Cardiac fibroblast (primary cell): ENCODE data around the gene CCDC33.

Experiments used
- DNase-seq, 2 donors: peaks; one replicate each; pipeline versions ENCODE4 v3.0.0 to v3.0.0-alpha.2; 2010; ENCODE audit warnings: low read depth in 2 of 2
- H3K4me3 ChIP-seq, 2 donors: replicated peaks in 1 of 2; 1 replicate in 1 of 2; 2 replicates in 1 of 2; pipeline ENCODE4 v1.5.1; 2011; ENCODE audit warnings: low read depth in 2 of 2, low read length in 2 of 2, mild to moderate bottlenecking in 2 of 2, moderate library complexity in 1 of 2
- CTCF ChIP-seq: IDR thresholded peaks from one replicate; pipeline ENCODE4 v1.5.1; 2011; ENCODE audit warnings: low read depth, mild to moderate bottlenecking, low read length, inconsistent platforms

The CCDC33 gene

GRCh38 chr15:74276560-74276959 lies 40.4 kb downstream of the CCDC33 start:
- no peak for TF ChIP-seq CTCF
- H3K4me3 ChIP-seq = no peak overlapping the region
- no peak for DNase-seq

DNA sequence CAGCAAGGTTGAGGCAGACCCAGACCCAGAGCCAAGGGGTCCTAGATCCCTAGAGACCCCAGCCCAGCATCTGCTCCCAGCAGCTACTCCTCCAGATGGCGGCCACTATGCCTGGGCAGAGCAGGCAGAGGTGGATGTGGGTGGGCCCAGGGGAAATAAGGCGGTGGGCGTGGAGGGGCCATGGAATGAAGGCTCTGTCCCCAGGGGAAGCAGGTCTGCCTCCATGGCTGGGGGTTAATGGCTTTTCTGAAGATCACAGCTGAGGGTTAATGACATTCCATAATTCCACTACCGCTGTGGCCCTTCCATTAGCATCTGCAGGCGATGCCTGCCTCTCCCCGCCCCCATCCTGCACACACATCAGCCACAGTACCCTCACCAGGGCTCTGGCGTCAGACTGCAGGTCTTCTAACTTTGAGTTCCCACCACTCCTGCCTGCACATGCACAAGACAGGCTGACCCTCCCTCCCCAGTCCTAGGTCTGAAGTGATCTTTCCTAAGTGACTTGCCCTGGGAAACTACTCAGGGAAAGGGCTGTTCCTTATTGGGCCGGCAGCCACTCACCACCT lies 41.2 kb downstream of the CCDC33 start:
- no peak for TF ChIP-seq CTCF
- H3K4me3 ChIP-seq = no peak overlapping the region
- DNase-seq = no peak

GRCh38 chr15:74278207-74278606 lies 42.1 kb downstream of the CCDC33 start:
- H3K4me3 ChIP-seq = no peak overlapping the region
- no peak for TF ChIP-seq CTCF
- DNase-seq = no peak

DNA sequence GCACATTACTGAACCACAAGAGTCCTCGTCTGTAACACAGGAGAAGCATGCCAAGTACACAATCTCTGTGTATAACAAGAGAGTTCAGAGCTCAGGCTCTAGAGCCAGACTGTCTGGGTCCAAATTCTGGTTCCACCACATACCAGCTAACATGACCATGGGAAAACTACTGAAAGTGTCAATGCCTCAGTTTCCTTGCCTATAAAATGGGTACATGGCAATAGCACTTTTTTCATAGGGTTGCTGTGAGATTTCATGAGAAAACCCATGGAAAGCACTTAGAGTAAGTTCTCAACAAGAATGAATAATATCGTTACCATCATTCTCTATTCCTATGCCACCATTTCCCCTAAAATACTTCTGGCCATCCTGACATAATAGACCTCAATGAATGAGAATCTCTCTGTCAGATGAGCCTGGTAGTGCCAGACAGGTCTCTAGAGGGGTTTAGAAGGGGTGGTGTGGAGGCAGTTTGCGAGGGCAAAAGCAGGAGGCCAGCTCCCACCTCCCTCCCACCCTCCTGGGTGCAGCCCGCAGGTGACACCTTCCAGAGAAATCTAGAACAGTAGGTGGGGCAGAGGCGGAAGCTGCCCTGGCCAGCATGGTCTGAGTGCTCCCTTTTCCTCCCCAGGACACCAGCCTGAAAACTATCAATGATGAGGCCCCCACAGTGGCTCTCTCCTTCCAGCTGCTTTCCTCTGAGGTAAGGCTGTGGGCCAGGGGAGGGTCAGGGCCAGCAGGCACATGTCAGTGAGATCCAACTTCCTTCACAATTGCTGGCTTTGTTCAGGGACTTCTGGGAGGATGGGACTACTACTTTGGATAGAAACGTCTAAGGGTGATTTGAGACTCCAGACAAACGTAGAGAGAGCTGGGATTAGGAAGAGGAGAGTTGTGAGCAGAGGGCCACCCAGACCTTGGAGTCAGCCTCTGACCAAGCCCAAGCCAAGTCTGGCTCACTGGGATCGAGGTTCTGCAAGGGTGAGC lies 45.3 kb downstream of the CCDC33 start:
- DNase-seq = no peak
- H3K4me3 ChIP-seq = no peak overlapping the region
- no peak for TF ChIP-seq CTCF

GRCh38 chr15:74283368-74283767 lies 47.2 kb downstream of the CCDC33 start:
- TF ChIP-seq CTCF = no peak
- H3K4me3 ChIP-seq = no peak overlapping the region
- DNase-seq = no peak

- no peak for TF ChIP-seq CTCF
- H3K4me3 ChIP-seq = no peak overlapping the region
- DNase-seq = no peak
Observed at GRCh38 chr15:74289671-74290070, 53.5 kb downstream of the CCDC33 start.
